ENCODE measurements around the gene EPB41L3. TPM values are rescaled to one million over a fixed set of nuclear protein-coding genes. Genes with fewer than 3 reads are reported as not detected.
"Not testable (repeated sequence)": the region's sequence is repeated elsewhere in the genome, so short reads cannot be mapped to it uniquely, and the experiment has no call there.

Gene EPB41L3
- total RNA-seq, 1 donor from 2014 or later: 16.8 TPM

- TF ChIP-seq, protein P1, sequence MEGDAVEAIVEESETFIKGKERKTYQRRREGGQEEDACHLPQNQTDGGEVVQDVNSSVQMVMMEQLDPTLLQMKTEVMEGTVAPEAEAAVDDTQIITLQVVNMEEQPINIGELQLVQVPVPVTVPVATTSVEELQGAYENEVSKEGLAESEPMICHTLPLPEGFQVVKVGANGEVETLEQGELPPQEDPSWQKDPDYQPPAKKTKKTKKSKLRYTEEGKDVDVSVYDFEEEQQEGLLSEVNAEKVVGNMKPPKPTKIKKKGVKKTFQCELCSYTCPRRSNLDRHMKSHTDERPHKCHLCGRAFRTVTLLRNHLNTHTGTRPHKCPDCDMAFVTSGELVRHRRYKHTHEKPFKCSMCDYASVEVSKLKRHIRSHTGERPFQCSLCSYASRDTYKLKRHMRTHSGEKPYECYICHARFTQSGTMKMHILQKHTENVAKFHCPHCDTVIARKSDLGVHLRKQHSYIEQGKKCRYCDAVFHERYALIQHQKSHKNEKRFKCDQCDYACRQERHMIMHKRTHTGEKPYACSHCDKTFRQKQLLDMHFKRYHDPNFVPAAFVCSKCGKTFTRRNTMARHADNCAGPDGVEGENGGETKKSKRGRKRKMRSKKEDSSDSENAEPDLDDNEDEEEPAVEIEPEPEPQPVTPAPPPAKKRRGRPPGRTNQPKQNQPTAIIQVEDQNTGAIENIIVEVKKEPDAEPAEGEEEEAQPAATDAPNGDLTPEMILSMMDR (IDR thresholded peaks at IDR 0.05; ENCODE audit: unreplicated experiment): no peak
- Mint-ChIP-seq H3K27me3 (ENCODE audit: unreplicated experiment) (no peaks in the 10 kb centered on the region), H3K27ac (ENCODE audit: unreplicated experiment) (no peak overlapping the region), H3K4me3 (ENCODE audit: unreplicated experiment) (no peak overlapping the region), H3K9me3 (ENCODE audit: unreplicated experiment) (no peaks in the 10 kb centered on the region), H3K4me1 (ENCODE audit: unreplicated experiment) (no peaks in the 10 kb centered on the region), H3K36me3 (ENCODE audit: low read depth, unreplicated experiment) (no peaks in the 10 kb centered on the region)
- no peak for DNase-seq (ENCODE audit: low spot score)
These were observed 45.3 kb downstream of the EPB41L3 start for GRCh38 chr18:5498452-5498851.

DNA sequence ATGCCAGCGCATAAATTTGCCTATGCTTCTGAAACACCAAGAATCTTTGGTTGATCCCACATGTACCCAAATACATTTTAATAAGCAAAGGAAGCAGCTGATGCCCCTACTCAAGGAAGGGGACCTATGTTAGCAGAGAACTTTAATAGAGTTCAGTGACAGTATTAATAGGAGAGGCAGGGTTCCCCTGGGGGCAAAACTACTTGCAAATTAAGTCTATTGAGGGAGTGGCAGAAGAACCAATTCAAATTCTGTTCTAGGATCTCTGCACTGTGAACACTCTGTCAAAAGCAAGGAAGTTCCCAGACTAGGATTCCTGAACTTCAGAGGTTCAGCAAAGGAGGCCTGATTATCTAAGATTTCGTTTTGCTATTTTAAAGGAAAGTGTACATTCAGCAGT lies 47.5 kb downstream of the EPB41L3 start:
- H3K4me3 Mint-ChIP-seq (ENCODE audit: unreplicated experiment): no peak overlapping the region
- no peaks in the 10 kb centered on the region for H3K27me3 Mint-ChIP-seq (ENCODE audit: unreplicated experiment)
- no peaks in the 10 kb centered on the region for H3K36me3 Mint-ChIP-seq (ENCODE audit: low read depth, unreplicated experiment)
- H3K9me3 Mint-ChIP-seq (ENCODE audit: unreplicated experiment): no peaks in the 10 kb centered on the region
- TF ChIP-seq, protein P1 (IDR thresholded peaks at IDR 0.05; ENCODE audit: unreplicated experiment): no peak
- no peak for DNase-seq (ENCODE audit: low spot score)
- H3K27ac Mint-ChIP-seq (ENCODE audit: unreplicated experiment): no peak overlapping the region
- no peaks in the 10 kb centered on the region for H3K4me1 Mint-ChIP-seq (ENCODE audit: unreplicated experiment)

DNA sequence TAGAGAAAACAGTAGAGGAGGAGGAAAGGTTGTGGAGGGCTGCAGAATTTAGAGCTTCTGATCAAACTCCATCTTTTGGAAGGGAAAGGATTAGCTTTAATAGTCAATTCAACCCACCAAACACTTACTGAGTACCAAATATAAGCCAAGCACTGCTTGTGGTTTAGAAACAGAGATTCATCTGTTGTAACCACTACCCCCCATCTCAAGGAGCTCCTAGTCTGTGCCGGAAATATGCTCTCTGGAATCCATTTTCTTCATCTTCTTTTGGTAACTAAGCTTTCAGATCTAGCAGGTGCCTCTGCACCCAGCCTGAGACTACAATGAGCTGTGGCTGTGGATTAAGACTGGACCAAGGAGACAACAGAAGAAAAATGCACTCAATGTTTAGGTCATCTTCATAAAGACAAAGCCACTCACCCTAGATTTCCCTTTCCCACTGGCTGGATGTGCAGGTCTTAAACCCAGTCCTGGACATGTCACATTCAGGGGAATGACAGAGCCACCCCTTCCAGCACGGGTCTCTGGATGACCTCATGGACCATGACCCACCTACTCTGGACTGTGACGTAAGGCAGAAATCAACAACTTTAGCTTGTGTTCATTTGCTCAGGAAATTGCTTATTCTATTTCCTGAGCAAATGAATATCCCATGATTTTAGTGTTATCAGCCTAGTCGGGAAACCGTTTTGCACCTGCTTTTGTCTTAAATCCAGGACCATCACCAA lies 52.9 kb downstream of the EPB41L3 start:
- no peaks in the 10 kb centered on the region for H3K36me3 Mint-ChIP-seq (ENCODE audit: low read depth, unreplicated experiment)
- no peaks in the 10 kb centered on the region for H3K9me3 Mint-ChIP-seq (ENCODE audit: unreplicated experiment)
- TF ChIP-seq, protein P1 (IDR thresholded peaks at IDR 0.05; ENCODE audit: unreplicated experiment): no peak
- no peaks in the 10 kb centered on the region for H3K4me1 Mint-ChIP-seq (ENCODE audit: unreplicated experiment)
- H3K4me3 Mint-ChIP-seq (ENCODE audit: unreplicated experiment): no peak overlapping the region
- no peak for DNase-seq (ENCODE audit: low spot score)
- no peak overlapping the region for H3K27ac Mint-ChIP-seq (ENCODE audit: unreplicated experiment)
- H3K27me3 Mint-ChIP-seq (ENCODE audit: unreplicated experiment): no peaks in the 10 kb centered on the region

GRCh38 chr18:5488844-5489243 lies 55.0 kb downstream of the EPB41L3 start:
- no peak for DNase-seq (ENCODE audit: low spot score)
- Mint-ChIP-seq H3K9me3 (ENCODE audit: unreplicated experiment) (no peaks in the 10 kb centered on the region), H3K4me3 (ENCODE audit: unreplicated experiment) (no peak overlapping the region), H3K36me3 (ENCODE audit: low read depth, unreplicated experiment) (no peaks in the 10 kb centered on the region), H3K27ac (ENCODE audit: unreplicated experiment) (no peak overlapping the region), H3K4me1 (ENCODE audit: unreplicated experiment) (no peaks in the 10 kb centered on the region), H3K27me3 (ENCODE audit: unreplicated experiment) (no peaks in the 10 kb centered on the region)
- TF ChIP-seq, protein P1 (IDR thresholded peaks at IDR 0.05; ENCODE audit: unreplicated experiment): no peak

DNA sequence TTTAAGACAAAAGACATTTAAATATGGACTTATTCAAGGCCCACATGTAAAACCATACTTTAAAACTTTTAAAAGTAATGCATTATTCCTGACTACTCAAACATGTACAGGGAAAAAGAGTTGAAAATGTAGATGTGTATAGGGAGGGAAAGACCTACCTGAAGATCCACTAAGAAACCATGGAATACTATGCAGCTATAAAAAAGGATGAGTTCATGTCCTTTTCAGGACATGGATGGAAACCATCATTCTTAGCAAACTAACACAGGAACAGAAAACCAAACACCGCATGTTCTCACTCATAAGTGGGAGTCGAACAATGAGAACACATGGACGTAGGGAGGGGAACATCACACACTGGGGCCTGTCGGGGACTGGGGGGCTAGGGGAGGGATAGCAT lies 55.8 kb downstream of the EPB41L3 start:
- not testable (repeated sequence) for H3K4me3 Mint-ChIP-seq (ENCODE audit: unreplicated experiment); H3K27ac Mint-ChIP-seq (ENCODE audit: unreplicated experiment); H3K27me3 Mint-ChIP-seq (ENCODE audit: unreplicated experiment); H3K36me3 Mint-ChIP-seq (ENCODE audit: low read depth, unreplicated experiment); H3K4me1 Mint-ChIP-seq (ENCODE audit: unreplicated experiment); H3K9me3 Mint-ChIP-seq (ENCODE audit: unreplicated experiment); DNase-seq (ENCODE audit: low spot score)
